D721Med (cell line): ENCODE measurements around the gene AURKA.

Experiments used
- DNase-seq: peaks from one replicate; pipeline ENCODE4 v3.0.0; 2011; ENCODE audit warnings: low spot score; ENCODE audit not compliant: insufficient read length
- FAIRE-seq: peaks from 2 replicates; lab custom pipeline; 2011; peaks lifted over from hg19 to GRCh38; lab: Jason Lieb, UNC
- CTCF ChIP-seq: IDR thresholded peaks from 2 replicates; pipeline ENCODE4 v1.5.1; 2012; ENCODE audit warnings: mild to moderate bottlenecking, control low read depth; ENCODE audit not compliant: insufficient read depth; ENCODE audit errors: missing control alignments

AURKA gene

GRCh38 chr20:56433221-56433879 is 41.3 kb upstream of the AURKA start:
- no peak for FAIRE-seq
- DNase-seq = no peak
- TF ChIP-seq CTCF = no peak

- no peak for FAIRE-seq
- no peak for TF ChIP-seq CTCF
These were observed 39.5 kb upstream of the AURKA start for GRCh38 chr20:56431471-56431870.

GRCh38 chr20:56430957-56431356 is 38.9 kb upstream of the AURKA start:
- FAIRE-seq = no peak

More at GRCh38 chr20:56431471-56431870, 39.5 kb upstream of the AURKA start:
- no peak for DNase-seq

GRCh38 chr20:56430461-56430860 is 38.4 kb upstream of the AURKA start:
- FAIRE-seq (no peak), DNase-seq (no peak)
- TF ChIP-seq CTCF = no peak

More at GRCh38 chr20:56430957-56431356, 38.9 kb upstream of the AURKA start:
- no peak for TF ChIP-seq CTCF
- no peak for DNase-seq

- DNase-seq (no peak), FAIRE-seq (no peak)
- no peak for TF ChIP-seq CTCF
These were observed 37.9 kb upstream of the AURKA start for GRCh38 chr20:56429941-56430340.

- FAIRE-seq (no peak), DNase-seq (no peak)
- no peak for TF ChIP-seq CTCF
These were observed 37.5 kb upstream of the AURKA start for GRCh38 chr20:56429502-56429901.

- TF ChIP-seq CTCF = no peak
- FAIRE-seq = no peak
- DNase-seq = no peak
These were observed 36.9 kb upstream of the AURKA start for GRCh38 chr20:56428881-56429280.
